Mesothelial cell of epicardium (in vitro differentiated cells): ENCODE measurements around the gene SYCP2L. TPM values are rescaled to one million over a fixed set of nuclear protein-coding genes. Genes with fewer than 3 reads are reported as not detected.
A peak's percentile ranks its signal among the peaks of the same experiment; 100 is the strongest.

ENCODE experiments used
- DNase-seq, 2 experiments: peaks; one replicate each; pipeline ENCODE4 v3.0.0; 2021; ENCODE audit warnings: low spot score in 2 of 2; ENCODE audit not compliant: unreplicated experiment in 2 of 2
- H3K27ac Mint-ChIP-seq: 2 replicates; pipeline ENCODE4 v1.8.0; 2021; ENCODE audit warnings: mixed read lengths
- H3K27me3 Mint-ChIP-seq: 2 replicates; pipeline ENCODE4 v1.8.0; 2021; ENCODE audit warnings: low read depth, mixed read lengths
- H3K36me3 Mint-ChIP-seq: 2 replicates; pipeline ENCODE4 v1.8.0; 2021; ENCODE audit warnings: mixed read lengths
- H3K4me1 Mint-ChIP-seq: 2 replicates; pipeline ENCODE4 v1.8.0; 2021; ENCODE audit warnings: mixed read lengths
- H3K4me3 Mint-ChIP-seq: 2 replicates; pipeline ENCODE4 v1.8.0; 2021; ENCODE audit warnings: mild to moderate bottlenecking, moderate library complexity, mixed read lengths
- H3K9me3 Mint-ChIP-seq: 2 replicates; pipeline ENCODE4 v1.8.0; 2021; ENCODE audit warnings: mixed read lengths
- total RNA-seq: library from RNA; stranded (reverse); gene quantifications from 3 replicates; pipeline ENCODE4 v1.2.1, GENCODE V29; 2021
- TF ChIP-seq, protein P1 (sequence below): fragments of 200-600 bp; sonication (generic); IDR thresholded peaks from one replicate; pipeline ENCODE4 v1.5.0; 2021; ENCODE audit warnings: antibody characterized with exemption; ENCODE audit not compliant: unreplicated experiment

Gene SYCP2L
- total RNA-seq, 1 donor from 2014 or later = 20.1 TPM

GRCh38 chr6:10961837-10962236 lies 75.0 kb downstream of the SYCP2L start:
- DNase-seq = no peak
- no peak overlapping the region for H3K4me3 Mint-ChIP-seq
- no peak overlapping the region for H3K27ac Mint-ChIP-seq
- TF ChIP-seq, protein P1, sequence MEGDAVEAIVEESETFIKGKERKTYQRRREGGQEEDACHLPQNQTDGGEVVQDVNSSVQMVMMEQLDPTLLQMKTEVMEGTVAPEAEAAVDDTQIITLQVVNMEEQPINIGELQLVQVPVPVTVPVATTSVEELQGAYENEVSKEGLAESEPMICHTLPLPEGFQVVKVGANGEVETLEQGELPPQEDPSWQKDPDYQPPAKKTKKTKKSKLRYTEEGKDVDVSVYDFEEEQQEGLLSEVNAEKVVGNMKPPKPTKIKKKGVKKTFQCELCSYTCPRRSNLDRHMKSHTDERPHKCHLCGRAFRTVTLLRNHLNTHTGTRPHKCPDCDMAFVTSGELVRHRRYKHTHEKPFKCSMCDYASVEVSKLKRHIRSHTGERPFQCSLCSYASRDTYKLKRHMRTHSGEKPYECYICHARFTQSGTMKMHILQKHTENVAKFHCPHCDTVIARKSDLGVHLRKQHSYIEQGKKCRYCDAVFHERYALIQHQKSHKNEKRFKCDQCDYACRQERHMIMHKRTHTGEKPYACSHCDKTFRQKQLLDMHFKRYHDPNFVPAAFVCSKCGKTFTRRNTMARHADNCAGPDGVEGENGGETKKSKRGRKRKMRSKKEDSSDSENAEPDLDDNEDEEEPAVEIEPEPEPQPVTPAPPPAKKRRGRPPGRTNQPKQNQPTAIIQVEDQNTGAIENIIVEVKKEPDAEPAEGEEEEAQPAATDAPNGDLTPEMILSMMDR = no peak
- peaks cover 17% of the 10 kb centered on the region for H3K9me3 Mint-ChIP-seq
- H3K36me3 Mint-ChIP-seq = peaks cover 22% of the 10 kb centered on the region
- H3K27me3 Mint-ChIP-seq = no peaks in the 10 kb centered on the region
- peaks cover 3% of the 10 kb centered on the region for H3K4me1 Mint-ChIP-seq

DNA sequence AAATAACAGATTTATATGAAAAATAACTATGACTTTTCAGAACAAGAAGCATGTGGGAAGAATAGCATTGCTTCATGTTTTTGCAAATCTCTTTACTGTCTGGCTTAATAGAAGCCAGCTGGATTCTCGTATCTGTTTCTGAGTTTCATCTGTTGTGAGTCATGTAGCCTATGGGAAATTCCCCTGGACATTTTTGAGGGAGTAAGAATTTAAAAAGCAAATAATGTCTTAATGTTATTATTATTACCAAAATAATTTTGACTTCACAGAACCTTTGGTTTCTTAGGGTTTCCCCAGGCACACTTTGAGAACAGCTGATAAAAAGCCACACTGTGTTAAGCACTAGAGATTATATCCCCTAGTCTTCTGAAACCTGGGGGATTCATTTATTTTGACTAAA lies 75.8 kb downstream of the SYCP2L start:
- Mint-ChIP-seq H3K4me3 (no peak overlapping the region), H3K27me3 (no peaks in the 10 kb centered on the region), H3K27ac (no peak overlapping the region), H3K36me3 (peaks cover 23% of the 10 kb centered on the region), H3K9me3 (peaks cover 24% of the 10 kb centered on the region), H3K4me1 (peaks cover 3% of the 10 kb centered on the region)
- TF ChIP-seq, protein P1 = no peak
- DNase-seq = no peak

DNA sequence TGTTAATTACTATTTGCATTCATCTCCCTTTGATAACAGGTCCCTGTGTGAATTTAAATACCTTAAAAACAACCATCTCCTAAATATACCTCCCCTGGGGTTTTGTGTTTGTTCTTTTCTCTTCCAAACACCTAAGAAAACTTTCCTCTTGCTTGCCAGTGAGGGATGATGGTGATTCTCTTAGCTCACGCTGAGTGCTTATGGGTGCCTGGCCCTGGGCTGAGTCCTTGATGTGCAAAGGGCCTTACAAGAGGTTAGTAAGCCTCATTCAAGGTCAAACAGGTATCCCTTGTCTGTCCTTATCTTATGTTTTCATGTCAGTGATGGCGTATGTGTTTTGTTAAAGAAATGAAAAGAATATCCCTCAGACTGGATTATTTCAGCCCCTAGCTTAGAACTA lies 76.3 kb downstream of the SYCP2L start:
- TF ChIP-seq, protein P1 = no peak
- Mint-ChIP-seq H3K4me3 (no peak overlapping the region), H3K4me1 (peaks cover 3% of the 10 kb centered on the region), H3K27ac (peak overlapping the region; percentile 28), H3K9me3 (peaks cover 28% of the 10 kb centered on the region), H3K36me3 (peaks cover 28% of the 10 kb centered on the region), H3K27me3 (no peaks in the 10 kb centered on the region)
- DNase-seq = no peak

GRCh38 chr6:10964684-10965083 lies 77.8 kb downstream of the SYCP2L start:
- H3K9me3 Mint-ChIP-seq = peaks cover 34% of the 10 kb centered on the region
- no peak overlapping the region for H3K27ac Mint-ChIP-seq
- no peak overlapping the region for H3K4me3 Mint-ChIP-seq
- peaks cover 33% of the 10 kb centered on the region for H3K36me3 Mint-ChIP-seq
- TF ChIP-seq, protein P1 = no peak
- peaks cover 3% of the 10 kb centered on the region for H3K4me1 Mint-ChIP-seq
- no peaks in the 10 kb centered on the region for H3K27me3 Mint-ChIP-seq
- DNase-seq = no peak

- Mint-ChIP-seq H3K36me3 (peaks cover 36% of the 10 kb centered on the region), H3K4me1 (no peaks in the 10 kb centered on the region), H3K27ac (no peak overlapping the region), H3K9me3 (peaks cover 34% of the 10 kb centered on the region), H3K27me3 (no peaks in the 10 kb centered on the region), H3K4me3 (no peak overlapping the region)
- DNase-seq = no peak
- TF ChIP-seq, protein P1 = no peak
Observed at GRCh38 chr6:10968776-10969175, 81.9 kb downstream of the SYCP2L start.

- DNase-seq = no peak
- peaks cover 28% of the 10 kb centered on the region for H3K36me3 Mint-ChIP-seq
- no peaks in the 10 kb centered on the region for H3K4me1 Mint-ChIP-seq
- no peak overlapping the region for H3K27ac Mint-ChIP-seq
- no peak overlapping the region for H3K4me3 Mint-ChIP-seq
- TF ChIP-seq, protein P1 = no peak
- H3K27me3 Mint-ChIP-seq = no peaks in the 10 kb centered on the region
- peaks cover 22% of the 10 kb centered on the region for H3K9me3 Mint-ChIP-seq
Observed at GRCh38 chr6:10970731-10971130, 83.9 kb downstream of the SYCP2L start.
